H1 (cell line): ENCODE results near the gene RPS21. TPM values are rescaled to one million over a fixed set of nuclear protein-coding genes. Genes with fewer than 3 reads are reported as not detected.

ENCODE experiments used
- CEBPB ChIP-seq: IDR thresholded peaks from 2 replicates; pipeline ENCODE4 v1.6.1; 2012; ENCODE audit warnings: low read depth, low read length
- CHD2 ChIP-seq: IDR thresholded peaks from 2 replicates; pipeline ENCODE4 v1.6.1; 2012; ENCODE audit warnings: low read length, improper control_type of control experiment
- CREB1 ChIP-seq: IDR thresholded peaks from 2 replicates; pipeline ENCODE4 v1.6.1; 2012; ENCODE audit warnings: inconsistent platforms
- CTBP2 ChIP-seq: IDR thresholded peaks from 2 replicates; pipeline ENCODE4 v1.7.0; 2011; ENCODE audit warnings: borderline replicate concordance, mild to moderate bottlenecking, moderate library complexity, mixed read lengths, low read length; ENCODE audit not compliant: insufficient read depth, insufficient read length
- EGR1 ChIP-seq: IDR thresholded peaks from 2 replicates; pipeline ENCODE4 v1.6.1; 2011; ENCODE audit warnings: low read depth, low read length, borderline replicate concordance
- FOSL1 ChIP-seq: IDR thresholded peaks from 2 replicates; pipeline ENCODE4 v1.6.1; 2011; ENCODE audit warnings: mild to moderate bottlenecking, low read depth, low read length, moderate library complexity; ENCODE audit not compliant: insufficient read depth
- GABPA ChIP-seq: IDR thresholded peaks from 2 replicates; pipeline ENCODE4 v1.6.1; 2011; ENCODE audit warnings: mild to moderate bottlenecking, low read length, moderate library complexity, borderline replicate concordance; ENCODE audit not compliant: insufficient read depth
- KDM4A ChIP-seq: IDR thresholded peaks from one replicate; pipeline ENCODE4 v1.7.1; 2012; ENCODE audit warnings: low read depth, mild to moderate bottlenecking, moderate library complexity, low read length, inconsistent platforms; ENCODE audit not compliant: severe bottlenecking
- MAFK ChIP-seq: IDR thresholded peaks from 2 replicates; pipeline ENCODE4 v1.6.1; 2012; ENCODE audit warnings: low read depth, mild to moderate bottlenecking, improper control_type of control experiment, low read length
- POLR2A ChIP-seq, 2 experiments: IDR thresholded peaks; 1 replicate in 1 of 2; 2 replicates in 1 of 2; pipeline ENCODE4 v1.6.1; 2011; ENCODE audit warnings: low read depth in 2 of 2, low read length in 2 of 2, mild to moderate bottlenecking in 2 of 2; ENCODE audit errors: control extremely low read depth in 1 of 2
- POLR2AphosphoS5 ChIP-seq: IDR thresholded peaks from 2 replicates; pipeline ENCODE4 v1.6.1; 2011; ENCODE audit warnings: low read depth, low read length
- RAD21 ChIP-seq, 2 experiments: IDR thresholded peaks in 1 of 2; conservative IDR thresholded peaks in 1 of 2; 2 replicates each; pipeline ENCODE4 v1.6.1; 2011; ENCODE audit warnings: low read depth in 2 of 2, low read length in 2 of 2, improper control_type of control experiment in 1 of 2, inconsistent platforms in 1 of 2, mild to moderate bottlenecking in 1 of 2, moderate library complexity in 1 of 2
- RFX5 ChIP-seq: IDR thresholded peaks from 2 replicates; pipeline ENCODE4 v1.6.1; 2011; ENCODE audit warnings: low read depth, low read length, improper control_type of control experiment, borderline replicate concordance
- RNF2 ChIP-seq: fragments of 200-900, 300-1000 bp; sonication (generic); IDR thresholded peaks from 2 replicates; pipeline ENCODE4 v1.7.1; 2016; ENCODE audit warnings: borderline replicate concordance, low read depth, mild to moderate bottlenecking, antibody characterized with exemption, low read length; ENCODE audit not compliant: poor library complexity, severe bottlenecking; ENCODE audit errors: missing control alignments
- RXRA ChIP-seq: IDR thresholded peaks from 2 replicates; pipeline ENCODE4 v1.6.1; 2011; ENCODE audit warnings: low read depth, mild to moderate bottlenecking, low read length, moderate library complexity; ENCODE audit not compliant: insufficient read depth
- SAP30 ChIP-seq: fragments of 300-600 bp; sonication (generic); IDR thresholded peaks from 2 replicates; pipeline ENCODE4 v1.7.1; 2012; ENCODE audit warnings: low read length, moderate library complexity, mild to moderate bottlenecking, inconsistent platforms; ENCODE audit not compliant: insufficient read depth, insufficient replicate concordance
- SIN3A ChIP-seq, 2 experiments: IDR thresholded peaks in 1 of 2; conservative IDR thresholded peaks in 1 of 2; 2 replicates each; pipeline ENCODE4 v1.6.1; 2011 to 2012; ENCODE audit warnings: low read length in 2 of 2, improper control_type of control experiment in 1 of 2, low read depth in 1 of 2, mild to moderate bottlenecking in 1 of 2
- SP2 ChIP-seq: IDR thresholded peaks from 2 replicates; pipeline ENCODE4 v1.6.1; 2012; ENCODE audit warnings: mild to moderate bottlenecking, low read length, inconsistent platforms
- TCF12 ChIP-seq: IDR thresholded peaks from 2 replicates; pipeline ENCODE4 v1.6.1; 2011; ENCODE audit warnings: low read depth, mild to moderate bottlenecking, low read length
- polyA plus RNA-seq, 7 experiments: library from polyadenylated mRNA; depleted of rRNA in 3 of 7; stranded (reverse) in 5 of 7; unstranded in 2 of 7; fragments of >200 nt in 5 of 7; fragments of 200-250 nt in 2 of 7; gene quantifications; 1 replicate in 5 of 7; 2 replicates in 1 of 7; 4 replicates in 1 of 7; pipeline versions ENCODE4 v1.2.1 to v1.2.3, GENCODE V29; 2011 to 2013; ENCODE audit warnings: missing spikeins in 2 of 7, mixed read lengths in 2 of 7
- total RNA-seq: library from RNA; stranded (reverse); fragmentation: NEBNext Ultra II Directional; extraction: Animal tissue kit (Norgen Biotek cat#: 25700); gene quantifications from 2 replicates; pipeline ENCODE4 v1.2.1, GENCODE V29; 2021
- TF ChIP-seq, protein P1 (sequence below): IDR thresholded peaks from 2 replicates; pipeline ENCODE4 v1.6.1; 2011; ENCODE audit warnings: low read length, improper control_type of control experiment
- TF ChIP-seq, protein P2 (sequence below): IDR thresholded peaks from 2 replicates; pipeline ENCODE4 v1.6.1; 2011; ENCODE audit warnings: low read depth, mild to moderate bottlenecking, low read length; ENCODE audit not compliant: insufficient read depth

RPS21 gene
- total and polyA plus RNA-seq, 2 of the 8 experiments (the other 6 are each of a cell fraction or from before 2014, with no cell fraction given): 1,787 to 7,219 TPM

- no peak for TF ChIP-seq POLR2A (IDR thresholded peaks at IDR 0.05; ENCODE audit: control extremely low read depth in 1 of 2, low read depth in 2 of 2, low read length in 2 of 2)
- TF ChIP-seq RAD21 (IDR thresholded peaks at IDR 0.05 in 1 of 2, conservative IDR thresholded peaks at IDR 0.05 in 1 of 2; ENCODE audit: low read depth in 2 of 2, low read length in 2 of 2): peak; percentile 85 to 92
- TF ChIP-seq TCF12: no peak
- TF ChIP-seq MAFK: no peak
- TF ChIP-seq SIN3A (conservative IDR thresholded peaks at IDR 0.05 in 1 of 2, IDR thresholded peaks at IDR 0.05 in 1 of 2; ENCODE audit: low read depth in 1 of 2, low read length in 2 of 2): peak; percentile 42 to 83; a peak in 2 of 4 replicates
- TF ChIP-seq RNF2: no peak
- TF ChIP-seq, protein P1, sequence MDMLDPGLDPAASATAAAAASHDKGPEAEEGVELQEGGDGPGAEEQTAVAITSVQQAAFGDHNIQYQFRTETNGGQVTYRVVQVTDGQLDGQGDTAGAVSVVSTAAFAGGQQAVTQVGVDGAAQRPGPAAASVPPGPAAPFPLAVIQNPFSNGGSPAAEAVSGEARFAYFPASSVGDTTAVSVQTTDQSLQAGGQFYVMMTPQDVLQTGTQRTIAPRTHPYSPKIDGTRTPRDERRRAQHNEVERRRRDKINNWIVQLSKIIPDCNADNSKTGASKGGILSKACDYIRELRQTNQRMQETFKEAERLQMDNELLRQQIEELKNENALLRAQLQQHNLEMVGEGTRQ: 0 out of 2 replicates have a peak, but pooled peaks have one; percentile 15
- TF ChIP-seq EGR1: no peak
- no peak for TF ChIP-seq RFX5
- TF ChIP-seq CHD2: 0 out of 2 replicates have a peak, but pooled peaks have one; percentile 25
- TF ChIP-seq CTBP2: peak; percentile 58
- TF ChIP-seq CREB1: 0 out of 2 replicates have a peak, but pooled peaks have one; percentile 15
- TF ChIP-seq SAP30: no peak
- peak; percentile 38; the same call in 1 of the 2 replicates for TF ChIP-seq GABPA
- TF ChIP-seq, protein P2, sequence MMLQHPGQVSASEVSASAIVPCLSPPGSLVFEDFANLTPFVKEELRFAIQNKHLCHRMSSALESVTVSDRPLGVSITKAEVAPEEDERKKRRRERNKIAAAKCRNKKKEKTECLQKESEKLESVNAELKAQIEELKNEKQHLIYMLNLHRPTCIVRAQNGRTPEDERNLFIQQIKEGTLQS: no peak
- TF ChIP-seq FOSL1: no peak
- TF ChIP-seq KDM4A: no peak
- TF ChIP-seq POLR2AphosphoS5: no peak
- no peak for TF ChIP-seq CEBPB
- TF ChIP-seq RXRA: no peak
- TF ChIP-seq SP2: no peak
Measured at GRCh38 chr20:62382306-62383198, 4.4 kb upstream of the RPS21 start (continued).
